ENCODE results near the gene CSH1. TPM values are rescaled to one million over a fixed set of nuclear protein-coding genes. Genes with fewer than 3 reads are reported as not detected.

CSH1 gene
- total RNA-seq, 1 experiment from 2014 or later, result not detected

GRCh38 chr17:63941751-63942150 is 45.4 kb upstream of the CSH1 start:
- Mint-ChIP-seq H3K27ac (no peak overlapping the region), H3K27me3 (ENCODE audit: low read depth) (peaks cover 3% of the 10 kb centered on the region), H3K4me3 (no peak overlapping the region), H3K36me3 (ENCODE audit: insufficient read depth in 1 of 3, low read depth in 3 of 3) (peaks cover 9 to 26% (median 11%) of the 10 kb centered on the region in 3 experiments; a peak in 6 of 7 replicates), H3K4me1 (peaks cover 8 to 23% of the 10 kb centered on the region in 2 experiments), H3K9me3 (no peaks in the 10 kb centered on the region)
- H4K91ac ChIP-seq (ENCODE audit: insufficient read length, low read depth, low read length), result no peak overlapping the region
- H3K23me2 ChIP-seq (ENCODE audit: insufficient read length, low read depth, low read length, poor library complexity, severe bottlenecking), result no peaks in the 10 kb centered on the region
- H3K56ac ChIP-seq (ENCODE audit: insufficient read length, low read depth, low read length), result no peak overlapping the region
- no peak overlapping the region for H3K4me2 ChIP-seq (ENCODE audit: insufficient read depth, insufficient read length, low read length)
- no peaks in the 10 kb centered on the region for H3K79me1 ChIP-seq (ENCODE audit: insufficient read depth, low read depth, low read length, poor library complexity, severe bottlenecking)
- no peak overlapping the region for H3K18ac ChIP-seq (ENCODE audit: insufficient read length, low read depth, low read length)
- H3K4me1 ChIP-seq (ENCODE audit: insufficient read depth, low read length), result no peaks in the 10 kb centered on the region
- no CpG with 5 or more reads among the region's 23 CpGs for WGBS (ENCODE audit: extremely low coverage, insufficient read length, low lambda C conversion rate)
- no peak overlapping the region for H3K4ac ChIP-seq (ENCODE audit: low read depth, low read length)
- H3K27ac ChIP-seq (ENCODE audit: insufficient read length, low read depth, low read length), result no peak overlapping the region
- H3K79me2 ChIP-seq (ENCODE audit: insufficient read depth, low read length), result no peaks in the 10 kb centered on the region
- DNase-seq, result no peak
- no peak overlapping the region for H2BK120ac ChIP-seq (ENCODE audit: low read depth, low read length, poor library complexity, severe bottlenecking)
- no peak overlapping the region for H2BK20ac ChIP-seq (ENCODE audit: low read depth, low read length, poor library complexity, severe bottlenecking)
- H2BK15ac ChIP-seq (ENCODE audit: low read depth, low read length), result no peak overlapping the region
- no peaks in the 10 kb centered on the region for H3K9me3 ChIP-seq (ENCODE audit: control insufficient read depth, low read depth, low read length)
- H3T11ph ChIP-seq (ENCODE audit: low read length), result no peak overlapping the region
- H4K8ac ChIP-seq (replicated peaks; ENCODE audit: insufficient read length, low read depth, low read length), result no peak overlapping the region
- H3K14ac ChIP-seq (ENCODE audit: insufficient read depth, low read length), result no peak overlapping the region
- H2BK12ac ChIP-seq (ENCODE audit: insufficient read length, low read depth, low read length), result no peak overlapping the region
- H3K27me3 ChIP-seq (ENCODE audit: insufficient read depth, low read length), result no peaks in the 10 kb centered on the region
- H2BK5ac ChIP-seq (ENCODE audit: insufficient read length, low read length), result no peak overlapping the region
- TF ChIP-seq CTCF (conservative IDR thresholded peaks at IDR 0.05), result no peak
- H4K20me1 ChIP-seq (ENCODE audit: control insufficient read depth, insufficient read depth, insufficient read length), result no peaks in the 10 kb centered on the region
- H3K9ac ChIP-seq (ENCODE audit: extremely low read depth, insufficient read length, low read length), result no peak overlapping the region
- no peak overlapping the region for H2AFZ ChIP-seq (ENCODE audit: low read length)
- no peak overlapping the region for H4K5ac ChIP-seq (ENCODE audit: insufficient read length, low read depth, low read length)
- H2AK5ac ChIP-seq (ENCODE audit: insufficient read length, low read length), result no peak overlapping the region
- H3K23ac ChIP-seq (ENCODE audit: insufficient read length, low read depth, low read length), result no peak overlapping the region
